ENCODE results near the gene DNER.

The DNER gene

GRCh38 chr2:229431327-229431954, 282.9 kb downstream of the DNER start:
- DNase-seq: no peak

- DNase-seq: no peak
Observed at GRCh38 chr2:229429589-229429988, 284.8 kb downstream of the DNER start.

GRCh38 chr2:229426464-229426863, 287.9 kb downstream of the DNER start:
- DNase-seq: no peak

- no peak for DNase-seq
Observed at GRCh38 chr2:229425598-229425997, 288.8 kb downstream of the DNER start.

- DNase-seq: no peak
Observed at GRCh38 chr2:229422063-229422462, 292.3 kb downstream of the DNER start.

- DNase-seq: no peak
Observed at GRCh38 chr2:229419158-229419557, 295.2 kb downstream of the DNER start.

- DNase-seq: no peak
Observed at GRCh38 chr2:229417916-229418315, 296.4 kb downstream of the DNER start.

- no peak for DNase-seq
Observed at GRCh38 chr2:229417176-229417575, 297.2 kb downstream of the DNER start.

- no peak for DNase-seq
Observed at GRCh38 chr2:229416116-229416694, 298.1 kb downstream of the DNER start.

GRCh38 chr2:229414631-229415030, 299.7 kb downstream of the DNER start:
- DNase-seq: no peak

- no peak for DNase-seq
Observed at GRCh38 chr2:229412686-229413085, 301.7 kb downstream of the DNER start.

- no peak for DNase-seq
Observed at GRCh38 chr2:229410946-229411345, 303.4 kb downstream of the DNER start.

GRCh38 chr2:229410264-229410663, 304.1 kb downstream of the DNER start:
- DNase-seq: no peak

- no peak for DNase-seq
Observed at GRCh38 chr2:229409751-229410181, 304.6 kb downstream of the DNER start.

- DNase-seq: no peak
Observed at GRCh38 chr2:229408962-229409361, 305.4 kb downstream of the DNER start.

- DNase-seq: no peak
Observed at GRCh38 chr2:229408356-229408755, 306.0 kb downstream of the DNER start.

- no peak for DNase-seq
Observed at GRCh38 chr2:229407170-229407569, 307.2 kb downstream of the DNER start.

- DNase-seq: no peak
Observed at GRCh38 chr2:229405796-229406195, 308.6 kb downstream of the DNER start.

- DNase-seq: no peak
Observed at GRCh38 chr2:229403296-229403695, 311.1 kb downstream of the DNER start.

- DNase-seq: no peak
Observed at GRCh38 chr2:229401171-229401865, 313.0 kb downstream of the DNER start.

- no peak for DNase-seq
Observed at GRCh38 chr2:229393926-229394325, 320.4 kb downstream of the DNER start.

- no peak for DNase-seq
Observed at GRCh38 chr2:229392196-229392595, 322.2 kb downstream of the DNER start.

GRCh38 chr2:229388731-229389130, 325.6 kb downstream of the DNER start:
- no peak for DNase-seq

- no peak for DNase-seq
Observed at GRCh38 chr2:229387866-229388265, 326.5 kb downstream of the DNER start.
